GM18909 (cell line): ENCODE results near the gene LDB3.
"Not testable (repeated sequence)": the region's sequence is repeated elsewhere in the genome, so short reads cannot be mapped to it uniquely, and the experiment has no call there.

Experiments used
- ATAC-seq: cut with Tn5 transposase; IDR thresholded peaks from one replicate; pipeline ENCODE4 v1.9.1; 2021; ENCODE audit warnings: mild to moderate bottlenecking; ENCODE audit not compliant: unreplicated experiment, poor library complexity

LDB3 gene

GRCh38 chr10:86724445-86724844, 56.1 kb downstream of the LDB3 start:
- ATAC-seq = no peak

GRCh38 chr10:86725980-86726676, 57.8 kb downstream of the LDB3 start:
- ATAC-seq = no peak

GRCh38 chr10:86726677-86726999, 58.3 kb downstream of the LDB3 start:
- ATAC-seq = no peak

GRCh38 chr10:86727470-86727869, 59.2 kb downstream of the LDB3 start:
- ATAC-seq = no peak

GRCh38 chr10:86728056-86728455, 59.7 kb downstream of the LDB3 start:
- no peak for ATAC-seq

GRCh38 chr10:86729677-86730076, 61.4 kb downstream of the LDB3 start:
- ATAC-seq = no peak

- ATAC-seq = no peak
Measured at GRCh38 chr10:86730227-86730626, 61.9 kb downstream of the LDB3 start.

GRCh38 chr10:86732771-86733170, 64.5 kb downstream of the LDB3 start:
- ATAC-seq = no peak

GRCh38 chr10:86733260-86733671, 65.0 kb downstream of the LDB3 start:
- ATAC-seq = no peak

- no peak for ATAC-seq
Measured at GRCh38 chr10:86734207-86734988, 66.1 kb downstream of the LDB3 start.

GRCh38 chr10:86735278-86735677, 67.0 kb downstream of the LDB3 start:
- not testable (repeated sequence) for ATAC-seq

GRCh38 chr10:86742230-86742629, 73.9 kb downstream of the LDB3 start:
- ATAC-seq = no peak

GRCh38 chr10:86744067-86744725, 75.9 kb downstream of the LDB3 start:
- no peak for ATAC-seq

GRCh38 chr10:86747796-86748581, 79.7 kb downstream of the LDB3 start:
- ATAC-seq = no peak

GRCh38 chr10:86749854-86750253, 81.5 kb downstream of the LDB3 start:
- ATAC-seq = no peak

GRCh38 chr10:86751477-86751876, 83.2 kb downstream of the LDB3 start:
- ATAC-seq = no peak

- ATAC-seq = no peak
Measured at GRCh38 chr10:86752311-86752710, 84.0 kb downstream of the LDB3 start.

GRCh38 chr10:86753051-86753450, 84.7 kb downstream of the LDB3 start:
- ATAC-seq = no peak

GRCh38 chr10:86753638-86754434, 85.5 kb downstream of the LDB3 start:
- ATAC-seq = no peak

- no peak for ATAC-seq
Measured at GRCh38 chr10:86755454-86755739, 87.1 kb downstream of the LDB3 start.
